Retinal pigment epithelial cell (primary cell): ENCODE data around the gene GPR162.

Experiments
- DNase-seq: peaks from one replicate; pipeline ENCODE4 v3.0.0-alpha.2; 2010; ENCODE audit warnings: low read depth
- H3K4me3 ChIP-seq: 2 replicates; pipeline ENCODE4 v1.5.1; 2011; ENCODE audit warnings: mild to moderate bottlenecking, low read length, control low read depth, moderate library complexity
- TF ChIP-seq, protein P1 (sequence below): conservative IDR thresholded peaks from 2 replicates; pipeline ENCODE4 v1.5.1; 2011; ENCODE audit warnings: low read depth, low read length, control low read depth, inconsistent platforms

The GPR162 gene

DNA sequence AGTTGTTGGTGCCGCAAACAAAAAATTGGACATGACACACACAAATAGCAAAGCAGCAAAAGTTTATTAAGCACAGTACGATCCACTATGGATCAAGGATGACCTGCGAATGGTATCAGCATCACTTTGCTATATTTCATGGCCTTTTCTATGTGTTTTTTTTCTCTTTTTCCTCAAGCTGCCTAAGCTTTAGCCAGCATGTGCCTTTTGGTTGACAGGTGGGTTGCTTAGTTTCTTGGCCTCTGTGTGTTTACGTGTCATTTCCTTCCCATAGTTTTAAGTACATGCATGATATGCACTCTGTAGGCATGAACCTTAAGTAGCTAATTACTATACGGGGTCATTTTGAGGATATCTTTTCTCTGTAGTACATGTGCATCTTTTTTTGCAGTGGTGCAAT lies 22.5 kb upstream of the GPR162 start:
- H3K4me3 ChIP-seq, result no peak overlapping the region

DNA sequence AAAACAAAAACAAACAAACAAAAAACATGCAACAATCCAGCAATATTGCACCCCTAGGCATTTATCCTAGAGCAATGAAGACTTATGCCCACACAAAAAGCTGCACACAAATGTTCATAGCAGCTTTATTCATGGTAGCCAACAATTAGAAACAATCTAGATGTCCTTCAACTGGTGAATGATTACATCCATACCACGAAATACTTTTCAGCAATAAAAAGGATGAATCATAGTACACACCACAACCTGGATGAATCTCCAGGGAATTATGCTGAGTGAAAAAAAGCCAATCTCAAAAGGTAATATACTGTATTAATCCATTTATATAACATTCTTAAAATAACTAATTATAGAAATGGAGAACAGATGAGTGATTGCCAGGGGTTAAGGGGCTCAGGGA lies 14.5 kb upstream of the GPR162 start:
- H3K4me3 ChIP-seq, result no peak overlapping the region
- TF ChIP-seq, protein P1, sequence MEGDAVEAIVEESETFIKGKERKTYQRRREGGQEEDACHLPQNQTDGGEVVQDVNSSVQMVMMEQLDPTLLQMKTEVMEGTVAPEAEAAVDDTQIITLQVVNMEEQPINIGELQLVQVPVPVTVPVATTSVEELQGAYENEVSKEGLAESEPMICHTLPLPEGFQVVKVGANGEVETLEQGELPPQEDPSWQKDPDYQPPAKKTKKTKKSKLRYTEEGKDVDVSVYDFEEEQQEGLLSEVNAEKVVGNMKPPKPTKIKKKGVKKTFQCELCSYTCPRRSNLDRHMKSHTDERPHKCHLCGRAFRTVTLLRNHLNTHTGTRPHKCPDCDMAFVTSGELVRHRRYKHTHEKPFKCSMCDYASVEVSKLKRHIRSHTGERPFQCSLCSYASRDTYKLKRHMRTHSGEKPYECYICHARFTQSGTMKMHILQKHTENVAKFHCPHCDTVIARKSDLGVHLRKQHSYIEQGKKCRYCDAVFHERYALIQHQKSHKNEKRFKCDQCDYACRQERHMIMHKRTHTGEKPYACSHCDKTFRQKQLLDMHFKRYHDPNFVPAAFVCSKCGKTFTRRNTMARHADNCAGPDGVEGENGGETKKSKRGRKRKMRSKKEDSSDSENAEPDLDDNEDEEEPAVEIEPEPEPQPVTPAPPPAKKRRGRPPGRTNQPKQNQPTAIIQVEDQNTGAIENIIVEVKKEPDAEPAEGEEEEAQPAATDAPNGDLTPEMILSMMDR, result no peak
- DNase-seq, result no peak

More for the DNA sequence above, 22.5 kb upstream of the GPR162 start:
- TF ChIP-seq, protein P1, result no peak
- no peak for DNase-seq

DNA sequence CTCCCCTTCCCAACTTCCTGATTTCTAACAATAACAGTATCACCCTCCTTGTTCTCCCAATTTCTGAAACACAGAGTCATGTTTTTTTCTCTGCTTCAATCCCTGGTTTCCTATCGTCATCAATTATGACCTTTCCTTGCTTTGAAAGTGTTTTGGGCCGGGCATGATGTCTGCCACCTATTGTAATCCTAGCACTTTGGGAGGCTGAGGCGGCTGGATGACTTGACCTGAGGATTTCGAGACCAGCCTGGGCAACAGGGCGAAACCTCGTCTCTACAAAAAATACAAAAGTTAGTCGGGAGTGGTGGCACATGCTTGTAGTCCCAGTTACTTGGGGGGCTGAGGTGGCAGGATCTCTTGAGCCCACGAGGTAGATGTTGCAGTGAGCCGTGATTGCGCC lies 12.6 kb upstream of the GPR162 start:
- no peak for DNase-seq
- H3K4me3 ChIP-seq, result no peak overlapping the region
- TF ChIP-seq, protein P1, result no peak

DNA sequence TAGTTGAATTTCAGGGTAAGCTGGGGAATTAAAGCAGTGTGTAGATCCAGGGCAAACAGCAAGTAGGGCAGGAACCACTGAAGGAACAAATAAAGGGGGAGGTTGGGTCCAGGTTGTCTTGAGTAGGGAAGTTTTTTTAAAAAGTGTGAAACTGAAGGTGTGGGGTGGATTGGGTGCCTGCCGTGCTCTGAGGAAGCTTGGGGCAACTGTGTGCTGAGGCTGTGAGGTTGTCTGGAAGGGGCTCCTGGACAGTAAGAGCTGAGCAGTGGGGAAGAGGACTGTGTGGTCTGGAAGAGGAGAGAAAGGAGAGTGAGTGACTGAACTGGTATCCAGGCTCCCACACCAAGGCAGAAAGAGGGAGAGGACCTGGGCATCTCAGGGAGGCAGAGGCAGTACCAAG lies 10.9 kb upstream of the GPR162 start:
- TF ChIP-seq, protein P1, result no peak
- DNase-seq, result no peak
- no peak overlapping the region for H3K4me3 ChIP-seq

DNA sequence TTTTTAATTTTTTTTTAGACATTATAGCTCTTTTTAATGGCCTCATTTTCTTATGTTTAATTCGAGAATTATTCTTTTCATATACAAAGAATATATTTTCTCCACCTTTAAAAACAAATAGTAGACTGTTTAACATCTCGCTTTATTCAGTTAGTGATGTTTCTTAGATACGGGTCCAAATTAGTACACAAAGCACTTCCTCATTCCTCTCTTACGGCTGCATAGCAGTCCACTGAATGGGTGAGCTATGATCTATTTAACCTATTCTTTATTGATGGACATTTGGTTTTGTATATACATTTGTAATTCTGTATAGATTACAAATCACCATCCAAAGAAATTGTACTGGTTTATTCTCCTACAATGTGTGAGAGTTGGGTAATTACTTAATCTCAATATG lies 8.3 kb upstream of the GPR162 start:
- TF ChIP-seq, protein P1, result no peak
- no peak overlapping the region for H3K4me3 ChIP-seq
- DNase-seq, result no peak

DNA sequence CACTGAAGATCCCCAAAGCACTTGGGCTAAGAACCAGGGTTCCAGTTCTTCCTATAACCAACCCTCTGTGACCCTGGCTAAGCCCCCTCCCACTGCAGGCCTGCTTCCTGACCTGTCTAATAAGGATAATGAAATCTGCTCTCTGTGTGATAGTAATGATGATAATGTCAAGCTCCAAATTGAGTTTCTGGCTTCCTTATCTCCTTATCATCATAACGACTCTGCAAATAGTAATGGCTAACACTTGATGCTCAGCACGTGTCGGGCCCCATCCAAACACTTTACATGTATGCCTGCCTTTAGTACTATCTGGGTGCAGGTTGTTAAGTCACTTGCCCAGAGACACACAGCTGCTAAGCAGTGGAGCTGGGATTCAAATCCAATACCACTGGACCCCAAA lies 5.0 kb upstream of the GPR162 start:
- DNase-seq, result no peak
- TF ChIP-seq, protein P1, result no peak
- H3K4me3 ChIP-seq, result no peak overlapping the region

DNA sequence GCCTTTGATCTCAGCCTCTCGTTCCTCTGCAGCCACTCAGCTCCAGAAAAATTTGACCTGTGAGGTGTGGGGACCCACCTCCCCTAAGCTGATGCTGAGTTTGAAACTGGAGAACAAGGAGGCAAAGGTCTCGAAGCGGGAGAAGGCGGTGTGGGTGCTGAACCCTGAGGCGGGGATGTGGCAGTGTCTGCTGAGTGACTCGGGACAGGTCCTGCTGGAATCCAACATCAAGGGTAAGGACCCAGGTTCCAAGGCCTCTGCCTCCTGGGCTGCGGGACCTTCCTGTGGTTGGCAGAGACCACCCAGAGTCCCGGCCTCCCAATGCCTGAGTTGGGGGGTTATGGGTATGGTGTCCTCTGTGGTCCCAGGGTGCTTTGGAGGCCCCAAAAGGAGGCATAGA lies 4.5 kb upstream of the GPR162 start:
- no peak for DNase-seq
- TF ChIP-seq, protein P1, result no peak
- no peak overlapping the region for H3K4me3 ChIP-seq
